GM10847 (cell line): ENCODE measurements around the gene KAZN.

ENCODE experiments used
- POLR2A ChIP-seq: IDR thresholded peaks from 2 replicates; pipeline ENCODE4 v1.6.1; 2011; ENCODE audit not compliant: insufficient read length; ENCODE audit errors: extremely low read depth

KAZN gene

GRCh38 chr1:14955976-14956375 lies 357.5 kb downstream of the KAZN start:
- no peak for TF ChIP-seq POLR2A

- no peak for TF ChIP-seq POLR2A
Measured at GRCh38 chr1:14956579-14957195, 358.2 kb downstream of the KAZN start.

GRCh38 chr1:14957375-14958098 lies 359.1 kb downstream of the KAZN start:
- TF ChIP-seq POLR2A: no peak

GRCh38 chr1:14958249-14959058 lies 360.0 kb downstream of the KAZN start:
- no peak for TF ChIP-seq POLR2A

GRCh38 chr1:14959059-14959694 lies 360.7 kb downstream of the KAZN start:
- TF ChIP-seq POLR2A: no peak

- no peak for TF ChIP-seq POLR2A
Measured at GRCh38 chr1:14961661-14962267, 363.3 kb downstream of the KAZN start.

- TF ChIP-seq POLR2A: no peak
Measured at GRCh38 chr1:14962407-14962806, 363.9 kb downstream of the KAZN start.

- no peak for TF ChIP-seq POLR2A
Measured at GRCh38 chr1:14964711-14965055, 366.2 kb downstream of the KAZN start.

GRCh38 chr1:14968251-14968851 lies 369.9 kb downstream of the KAZN start:
- no peak for TF ChIP-seq POLR2A

GRCh38 chr1:14969006-14969405 lies 370.5 kb downstream of the KAZN start:
- no peak for TF ChIP-seq POLR2A

- no peak for TF ChIP-seq POLR2A
Measured at GRCh38 chr1:14970115-14970798, 371.8 kb downstream of the KAZN start.

GRCh38 chr1:14970799-14971141 lies 372.3 kb downstream of the KAZN start:
- no peak for TF ChIP-seq POLR2A

GRCh38 chr1:14971221-14971620 lies 372.7 kb downstream of the KAZN start:
- TF ChIP-seq POLR2A: no peak

- no peak for TF ChIP-seq POLR2A
Measured at GRCh38 chr1:14972107-14972506, 373.6 kb downstream of the KAZN start.
